CD14-positive monocyte (primary cell): ENCODE measurements around the gene MUC6. TPM values are rescaled to one million over a fixed set of nuclear protein-coding genes. Genes with fewer than 3 reads are reported as not detected.

ENCODE experiments used
- DNase-seq, 3 donors: peaks; one replicate each; pipeline ENCODE4 v3.0.0-alpha.2; 2011 to 2022
- H2AFZ ChIP-seq: 2 replicates; pipeline ENCODE4 v1.6.0; 2012; ENCODE audit warnings: mild to moderate bottlenecking, low read depth, low read length, inconsistent platforms; ENCODE audit not compliant: insufficient read depth, poor library complexity, severe bottlenecking
- H3K27ac ChIP-seq, 2 donors: 1 replicate in 1 of 2; 2 replicates in 1 of 2; pipeline ENCODE4 v1.5.1; 2012 to 2013; ENCODE audit warnings: low read length in 2 of 2, control low read depth in 1 of 2, inconsistent platforms in 1 of 2, low read depth in 1 of 2, mild to moderate bottlenecking in 1 of 2
- H3K27me3 ChIP-seq, 2 donors: one replicate each; pipeline versions ENCODE4 v1.6.0 to v1.6.1; 2011 to 2013; ENCODE audit warnings: low read length in 2 of 2; ENCODE audit not compliant: control insufficient read depth in 2 of 2, insufficient read depth in 2 of 2
- H3K36me3 ChIP-seq, 2 donors: replicated peaks in 1 of 2; 1 replicate in 1 of 2; 2 replicates in 1 of 2; pipeline versions ENCODE4 v1.5.1 to v1.6.1; 2012 to 2013; ENCODE audit warnings: low read length in 2 of 2, control low read depth in 1 of 2, inconsistent platforms in 1 of 2, mild to moderate bottlenecking in 1 of 2; ENCODE audit not compliant: insufficient read depth in 2 of 2, control insufficient read depth in 1 of 2
- H3K4me1 ChIP-seq, 2 donors: 1 replicate in 1 of 2; 2 replicates in 1 of 2; pipeline versions ENCODE4 v1.5.1 to v1.6.1; 2012 to 2013; ENCODE audit warnings: low read length in 2 of 2, control low read depth in 1 of 2, inconsistent platforms in 1 of 2, mild to moderate bottlenecking in 1 of 2, moderate library complexity in 1 of 2; ENCODE audit not compliant: insufficient read depth in 2 of 2, control insufficient read depth in 1 of 2
- H3K4me2 ChIP-seq: replicated peaks from 2 replicates; pipeline ENCODE3; 2012; ENCODE audit warnings: low read length, moderate library complexity, mild to moderate bottlenecking; ENCODE audit not compliant: poor library complexity, severe bottlenecking; ENCODE audit errors: extremely low read depth
- H3K4me3 ChIP-seq, 3 experiments: fragments of 200-600 bp in 1 of 3; sonication (generic) in 1 of 3; replicated peaks in 1 of 3; 1 replicate in 2 of 3; 2 replicates in 1 of 3; pipeline ENCODE4 v1.5.1; 2011 to 2013; ENCODE audit warnings: low read length in 3 of 3, mild to moderate bottlenecking in 3 of 3, control low read depth in 2 of 3, low read depth in 2 of 3, inconsistent platforms in 1 of 3, moderate library complexity in 1 of 3
- H3K79me2 ChIP-seq: 2 replicates; pipeline ENCODE4 v1.6.0; 2012; ENCODE audit warnings: mild to moderate bottlenecking, control low read depth, inconsistent platforms, low read length, moderate library complexity; ENCODE audit not compliant: insufficient read depth
- H3K9ac ChIP-seq: 2 replicates; pipeline ENCODE4 v1.6.0; 2017; ENCODE audit warnings: low read length, mild to moderate bottlenecking; ENCODE audit not compliant: insufficient read depth, poor library complexity, severe bottlenecking
- H3K9me3 ChIP-seq, 2 donors: replicated peaks in 1 of 2; 1 replicate in 1 of 2; 2 replicates in 1 of 2; pipeline versions ENCODE4 v1.5.1 to v1.6.1; 2012 to 2013; ENCODE audit warnings: low read length in 2 of 2, control low read depth in 1 of 2; ENCODE audit not compliant: control insufficient read depth in 1 of 2, insufficient read depth in 1 of 2
- H4K20me1 ChIP-seq: 2 replicates; pipeline ENCODE4 v1.6.0; 2012; ENCODE audit warnings: mild to moderate bottlenecking, low read length, control low read depth, moderate library complexity; ENCODE audit not compliant: insufficient read depth
- H3K27ac Mint-ChIP-seq, 7 donors: one replicate each; pipeline ENCODE4 v1.8.0; 2020; ENCODE audit warnings: mild to moderate bottlenecking in 7 of 7, mixed read lengths in 7 of 7, moderate library complexity in 6 of 7, inconsistent platforms in 2 of 7
- H3K27me3 Mint-ChIP-seq, 3 donors: one replicate each; pipeline ENCODE4 v1.8.0; 2021 to 2022; ENCODE audit warnings: low read depth in 3 of 3, mild to moderate bottlenecking in 3 of 3, mixed read lengths in 3 of 3, moderate library complexity in 3 of 3, inconsistent platforms in 1 of 3
- H3K36me3 Mint-ChIP-seq, 2 donors: one replicate each; pipeline ENCODE4 v1.8.0; 2020; ENCODE audit warnings: mixed read lengths in 2 of 2, inconsistent platforms in 1 of 2, mild to moderate bottlenecking in 1 of 2
- H3K4me1 Mint-ChIP-seq: one replicate; pipeline ENCODE4 v1.8.0; 2020; ENCODE audit warnings: mild to moderate bottlenecking, mixed read lengths
- H3K4me3 Mint-ChIP-seq, 2 donors: one replicate each; pipeline ENCODE4 v1.8.0; 2020; ENCODE audit warnings: mild to moderate bottlenecking in 2 of 2, mixed read lengths in 2 of 2, moderate library complexity in 1 of 2
- H3K9me3 Mint-ChIP-seq, 7 donors: one replicate each; pipeline ENCODE4 v1.8.0; 2020 to 2022; ENCODE audit warnings: mixed read lengths in 7 of 7, mild to moderate bottlenecking in 6 of 7, moderate library complexity in 6 of 7, inconsistent platforms in 2 of 7
- WGBS: methylation state at CpG from one replicate; pipeline ENCODE4 v1.1.5; 2013; ENCODE audit warnings: missing lambda C conversion rate; ENCODE audit not compliant: insufficient coverage; 5-methylcytosine and 5-hydroxymethylcytosine counted together
- intact Hi-C, 2 donors: fragments of 100-400 bp; cut with micrococcal nuclease; formaldehyde crosslinking; loops; one replicate each; pipeline versions ENCODE4 v1.15.0 to v1.15.1; 2023
- polyA plus RNA-seq, 3 donors: library from polyadenylated mRNA; depleted of rRNA in 1 of 3; unstranded in 2 of 3; stranded (reverse) in 1 of 3; fragments of 300-500 nt in 2 of 3; fragments of >200 nt in 1 of 3; fragmentation: Illumina TruSeq in 2 of 3; gene quantifications; 1 replicate in 2 of 3; 2 replicates in 1 of 3; pipeline ENCODE4 v1.2.3, GENCODE V29; 2012 to 2021
- TF ChIP-seq, protein P1 (sequence below): fragments of 200-600 bp; IDR thresholded peaks from one replicate; pipeline ENCODE4 v1.8.0; 2022; ENCODE audit warnings: antibody characterized with exemption, mild to moderate bottlenecking

MUC6 gene
- polyA plus RNA-seq, 3 donors, result not detected

DNA sequence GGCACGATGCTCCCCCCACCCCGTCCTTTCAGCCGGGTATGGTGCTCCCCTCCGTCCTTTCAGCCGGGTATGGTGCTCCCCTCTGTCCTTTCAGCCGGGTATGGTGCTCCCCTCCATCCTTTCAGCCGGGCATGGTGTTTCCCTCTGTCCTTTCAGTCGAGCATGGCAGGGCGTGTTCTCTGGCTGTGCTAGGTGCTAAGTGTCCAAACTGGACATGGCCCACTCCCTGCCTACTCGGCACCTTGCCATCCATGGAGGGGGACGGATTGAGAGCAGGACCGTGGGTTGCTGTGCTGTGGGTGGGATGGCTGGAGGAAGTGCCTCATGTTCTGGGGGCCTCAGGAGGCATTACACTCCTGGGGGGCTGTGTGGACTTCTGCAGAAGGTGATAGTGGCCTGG, 45.5 kb downstream of the MUC6 start:
- no peak overlapping the region for H3K4me2 ChIP-seq
- peaks cover 0 to 4% of the 10 kb centered on the region in 2 donors for H3K9me3 ChIP-seq
- H3K9ac ChIP-seq, result no peak overlapping the region
- H3K4me1 Mint-ChIP-seq, result peaks cover 5% of the 10 kb centered on the region
- peaks cover 0 to 2% (median 0%) of the 10 kb centered on the region in 7 donors for H3K9me3 Mint-ChIP-seq
- H4K20me1 ChIP-seq, result peaks cover 18% of the 10 kb centered on the region
- H3K27me3 ChIP-seq, result no peaks in the 10 kb centered on the region
- H3K36me3 ChIP-seq, result peaks cover 75 to 91% of the 10 kb centered on the region in 2 donors
- no peak overlapping the region for H3K27ac ChIP-seq
- H3K79me2 ChIP-seq, result no peaks in the 10 kb centered on the region
- H3K4me3 ChIP-seq, result no peak overlapping the region
- TF ChIP-seq, protein P1, sequence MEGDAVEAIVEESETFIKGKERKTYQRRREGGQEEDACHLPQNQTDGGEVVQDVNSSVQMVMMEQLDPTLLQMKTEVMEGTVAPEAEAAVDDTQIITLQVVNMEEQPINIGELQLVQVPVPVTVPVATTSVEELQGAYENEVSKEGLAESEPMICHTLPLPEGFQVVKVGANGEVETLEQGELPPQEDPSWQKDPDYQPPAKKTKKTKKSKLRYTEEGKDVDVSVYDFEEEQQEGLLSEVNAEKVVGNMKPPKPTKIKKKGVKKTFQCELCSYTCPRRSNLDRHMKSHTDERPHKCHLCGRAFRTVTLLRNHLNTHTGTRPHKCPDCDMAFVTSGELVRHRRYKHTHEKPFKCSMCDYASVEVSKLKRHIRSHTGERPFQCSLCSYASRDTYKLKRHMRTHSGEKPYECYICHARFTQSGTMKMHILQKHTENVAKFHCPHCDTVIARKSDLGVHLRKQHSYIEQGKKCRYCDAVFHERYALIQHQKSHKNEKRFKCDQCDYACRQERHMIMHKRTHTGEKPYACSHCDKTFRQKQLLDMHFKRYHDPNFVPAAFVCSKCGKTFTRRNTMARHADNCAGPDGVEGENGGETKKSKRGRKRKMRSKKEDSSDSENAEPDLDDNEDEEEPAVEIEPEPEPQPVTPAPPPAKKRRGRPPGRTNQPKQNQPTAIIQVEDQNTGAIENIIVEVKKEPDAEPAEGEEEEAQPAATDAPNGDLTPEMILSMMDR, result no peak
- H3K4me3 Mint-ChIP-seq, result no peak overlapping the region
- no peaks in the 10 kb centered on the region for H3K4me1 ChIP-seq
- H3K27me3 Mint-ChIP-seq, result peaks cover 0 to 1% (median 0%) of the 10 kb centered on the region in 3 donors
- H3K27ac Mint-ChIP-seq, result no peak overlapping the region
- WGBS, result 89% methylated on average over 12 of the region's 12 CpGs
- H2AFZ ChIP-seq, result no peak overlapping the region
- DNase-seq, result no peak
- H3K36me3 Mint-ChIP-seq, result peaks cover 75 to 91% of the 10 kb centered on the region in 2 donors
- intact Hi-C loops, result no loop called here

DNA sequence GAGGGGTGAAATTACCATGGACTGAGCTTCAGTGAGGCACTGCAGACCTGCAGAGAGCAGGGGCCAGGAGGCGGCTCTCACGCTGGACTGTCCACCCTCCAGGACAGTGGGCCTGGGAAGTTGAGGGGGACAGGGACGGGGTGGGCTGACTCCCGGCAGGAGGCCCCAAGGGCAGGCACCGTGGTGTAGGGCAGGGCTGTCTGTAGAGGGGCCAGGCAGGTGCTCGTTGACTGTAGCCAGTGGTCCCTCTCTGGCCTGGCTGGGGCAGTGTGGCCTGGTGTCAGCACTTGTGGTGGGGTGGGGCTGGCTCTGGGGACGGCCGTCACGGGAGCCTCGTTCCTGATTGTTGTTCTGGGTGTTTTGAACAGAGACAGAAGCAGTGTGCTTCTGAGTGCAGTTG, 46.4 kb downstream of the MUC6 start:
- 97% methylated on average over 7 of the region's 10 CpGs for WGBS
- Histone ChIP-seq H3K27me3 (no peaks in the 10 kb centered on the region), H3K4me1 (no peaks in the 10 kb centered on the region), H3K27ac (no peak overlapping the region), H3K4me3 (no peak overlapping the region), H2AFZ (no peak overlapping the region), H3K79me2 (no peaks in the 10 kb centered on the region), H3K4me2 (no peak overlapping the region), H3K36me3 (peaks cover 82 to 94% of the 10 kb centered on the region in 2 donors), H3K9ac (no peak overlapping the region), H4K20me1 (peaks cover 16% of the 10 kb centered on the region), H3K9me3 (no peaks in the 10 kb centered on the region)
- intact Hi-C loops, result no loop called here
- no peak for DNase-seq
- Mint-ChIP-seq H3K27ac (no peak overlapping the region), H3K27me3 (no peaks in the 10 kb centered on the region), H3K4me3 (no peak overlapping the region), H3K9me3 (peaks cover 0 to 2% (median 0%) of the 10 kb centered on the region in 7 donors), H3K36me3 (peaks cover 79 to 91% of the 10 kb centered on the region in 2 donors), H3K4me1 (peaks cover 1% of the 10 kb centered on the region)
- TF ChIP-seq, protein P1, result no peak
